Suprapubic skin (tissue), 4 donors: ENCODE data around the gene KRTAP1-3.
"Not testable (repeated sequence)": the region's sequence is repeated elsewhere in the genome, so short reads cannot be mapped to it uniquely, and the experiment has no call there.

Experiments used
- EP300 ChIP-seq: sonication (generic); formaldehyde crosslinking; IDR thresholded peaks from one replicate; pipeline ENCODE4 v1.6.1; 2017; ENCODE audit warnings: antibody characterized with exemption
- POLR2A ChIP-seq, 2 donors: fragments of 450-650 bp; IDR thresholded peaks; one replicate each; pipeline ENCODE4 v1.6.1; 2017; ENCODE audit warnings: antibody characterized with exemption in 2 of 2, mild to moderate bottlenecking in 2 of 2, moderate library complexity in 2 of 2
- POLR2AphosphoS5 ChIP-seq, 3 donors: sonication (generic); formaldehyde crosslinking; IDR thresholded peaks; one replicate each; pipeline ENCODE4 v1.6.1; 2017; ENCODE audit warnings: antibody characterized with exemption in 3 of 3
- TF ChIP-seq, protein P1 (sequence below), 2 donors: fragments of 200-600 bp in 1 of 2; fragments of 450-650 bp in 1 of 2; sonication (generic) in 1 of 2; IDR thresholded peaks; one replicate each; pipeline ENCODE4 v1.5.1; 2016 to 2019; ENCODE audit warnings: antibody characterized with exemption in 2 of 2, mild to moderate bottlenecking in 1 of 2, moderate library complexity in 1 of 2

DNA sequence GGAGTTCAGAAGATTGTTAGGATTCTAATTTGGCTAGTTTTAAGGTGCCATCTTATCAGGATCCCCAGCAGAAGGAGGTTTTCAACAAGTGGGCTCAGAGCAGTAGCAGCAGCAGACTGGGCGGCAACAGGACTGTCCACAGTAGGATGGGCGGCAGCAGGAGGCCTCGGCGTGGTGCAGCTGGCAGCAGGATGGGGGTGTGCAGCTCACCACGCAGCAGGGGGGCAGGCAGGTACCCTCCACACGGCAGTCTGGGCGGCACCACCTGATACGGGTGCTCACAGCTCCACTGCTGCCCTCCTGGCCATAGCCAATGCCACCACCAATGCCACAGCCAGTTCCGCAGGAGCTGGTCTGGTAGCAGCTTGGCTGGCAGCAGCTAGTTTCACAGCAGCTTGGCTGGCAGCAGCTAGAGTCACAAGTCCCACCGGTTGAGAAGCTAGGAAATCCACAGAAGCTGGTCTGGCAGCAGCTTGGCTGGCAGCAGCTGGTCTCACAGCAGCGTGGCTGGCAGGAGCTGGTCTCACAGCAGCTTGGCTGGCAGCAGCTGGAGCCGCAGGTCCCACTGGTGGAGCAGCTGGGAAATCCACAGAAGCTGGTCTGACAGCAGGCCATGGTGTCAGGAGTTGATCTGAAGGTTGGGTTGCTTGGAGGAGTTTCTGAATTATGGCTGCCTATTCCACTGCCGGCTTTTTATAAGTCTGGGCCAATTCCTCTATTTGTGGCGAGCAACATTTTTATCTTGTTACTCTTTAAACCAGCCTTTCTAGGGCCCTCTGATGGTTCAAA lies 6.3 kb upstream of the KRTAP1-3 start, which contains the start of gene KRTAP1-1:
- TF ChIP-seq POLR2AphosphoS5 (IDR thresholded peaks at IDR 0.05); POLR2A (IDR thresholded peaks at IDR 0.05); EP300: not testable (repeated sequence)
- TF ChIP-seq, protein P1, sequence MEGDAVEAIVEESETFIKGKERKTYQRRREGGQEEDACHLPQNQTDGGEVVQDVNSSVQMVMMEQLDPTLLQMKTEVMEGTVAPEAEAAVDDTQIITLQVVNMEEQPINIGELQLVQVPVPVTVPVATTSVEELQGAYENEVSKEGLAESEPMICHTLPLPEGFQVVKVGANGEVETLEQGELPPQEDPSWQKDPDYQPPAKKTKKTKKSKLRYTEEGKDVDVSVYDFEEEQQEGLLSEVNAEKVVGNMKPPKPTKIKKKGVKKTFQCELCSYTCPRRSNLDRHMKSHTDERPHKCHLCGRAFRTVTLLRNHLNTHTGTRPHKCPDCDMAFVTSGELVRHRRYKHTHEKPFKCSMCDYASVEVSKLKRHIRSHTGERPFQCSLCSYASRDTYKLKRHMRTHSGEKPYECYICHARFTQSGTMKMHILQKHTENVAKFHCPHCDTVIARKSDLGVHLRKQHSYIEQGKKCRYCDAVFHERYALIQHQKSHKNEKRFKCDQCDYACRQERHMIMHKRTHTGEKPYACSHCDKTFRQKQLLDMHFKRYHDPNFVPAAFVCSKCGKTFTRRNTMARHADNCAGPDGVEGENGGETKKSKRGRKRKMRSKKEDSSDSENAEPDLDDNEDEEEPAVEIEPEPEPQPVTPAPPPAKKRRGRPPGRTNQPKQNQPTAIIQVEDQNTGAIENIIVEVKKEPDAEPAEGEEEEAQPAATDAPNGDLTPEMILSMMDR (IDR thresholded peaks at IDR 0.05) = not testable (repeated sequence)
